ENCODE data around the gene OLFML1.

- TF ChIP-seq, protein P1, sequence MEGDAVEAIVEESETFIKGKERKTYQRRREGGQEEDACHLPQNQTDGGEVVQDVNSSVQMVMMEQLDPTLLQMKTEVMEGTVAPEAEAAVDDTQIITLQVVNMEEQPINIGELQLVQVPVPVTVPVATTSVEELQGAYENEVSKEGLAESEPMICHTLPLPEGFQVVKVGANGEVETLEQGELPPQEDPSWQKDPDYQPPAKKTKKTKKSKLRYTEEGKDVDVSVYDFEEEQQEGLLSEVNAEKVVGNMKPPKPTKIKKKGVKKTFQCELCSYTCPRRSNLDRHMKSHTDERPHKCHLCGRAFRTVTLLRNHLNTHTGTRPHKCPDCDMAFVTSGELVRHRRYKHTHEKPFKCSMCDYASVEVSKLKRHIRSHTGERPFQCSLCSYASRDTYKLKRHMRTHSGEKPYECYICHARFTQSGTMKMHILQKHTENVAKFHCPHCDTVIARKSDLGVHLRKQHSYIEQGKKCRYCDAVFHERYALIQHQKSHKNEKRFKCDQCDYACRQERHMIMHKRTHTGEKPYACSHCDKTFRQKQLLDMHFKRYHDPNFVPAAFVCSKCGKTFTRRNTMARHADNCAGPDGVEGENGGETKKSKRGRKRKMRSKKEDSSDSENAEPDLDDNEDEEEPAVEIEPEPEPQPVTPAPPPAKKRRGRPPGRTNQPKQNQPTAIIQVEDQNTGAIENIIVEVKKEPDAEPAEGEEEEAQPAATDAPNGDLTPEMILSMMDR (IDR thresholded peaks at IDR 0.05): no peak
- no peak for TF ChIP-seq NR3C1 (IDR thresholded peaks at IDR 0.05)
- no peak for TF ChIP-seq POLR2A (IDR thresholded peaks at IDR 0.05; ENCODE audit: low read length)
- no peak for TF ChIP-seq CEBPB (IDR thresholded peaks at IDR 0.05)
- no peak for TF ChIP-seq KDM5A (IDR thresholded peaks at IDR 0.05)
- no peak for TF ChIP-seq BHLHE40 (IDR thresholded peaks at IDR 0.05; ENCODE audit: low read depth, low read length)
Measured at GRCh38 chr11:7454854-7455253, 30.5 kb upstream of the OLFML1 start.
